K562 (cell line): ENCODE results near the gene CHN1. TPM values are rescaled to one million over a fixed set of nuclear protein-coding genes. Genes with fewer than 3 reads are reported as not detected.

ENCODE experiments used
- ATAC-seq: fragments of 200-7000 bp; cut with Tn5 transposase; 3 replicates; pipeline ENCODE4 v1.9.1; 2020; ENCODE audit warnings: moderate library complexity
- BruUV-seq: library from RNA; stranded (reverse); fragments of 400-500 nt; replicated peaks from 2 replicates; lab custom pipeline; 2021; lab: Mats Ljungman, UMichigan
- CTCF ChIA-PET: fragments of 300-600 bp; formaldehyde crosslinking; extraction: SDS; loops from one replicate; lab custom pipeline; 2021; ENCODE audit warnings: low intra/inter-chr PET ratio; lab: Yijun Ruan, JAX
- POLR2A ChIA-PET: fragments of 300-600, 350-650 bp; sonication (Branson Sonifier 250); formaldehyde crosslinking; extraction: SDS; loops from one replicate; lab custom pipeline; 2021; ENCODE audit warnings: antibody characterized with exemption, inconsistent platforms; lab: Yijun Ruan, JAX
- DNase-seq, 4 experiments: peaks; one replicate each; pipeline versions ENCODE4 v3.0.0 to v3.0.0-alpha.2; 2011 to 2018; ENCODE audit warnings: low spot score in 3 of 4, mixed read lengths in 3 of 4; ENCODE audit errors: extremely low read depth in 1 of 4
- FAIRE-seq: peaks from 2 replicates; lab custom pipeline; 2011; peaks lifted over from hg19 to GRCh38; lab: Jason Lieb, UNC
- H2AFZ ChIP-seq: 2 replicates; pipeline ENCODE4 v1.6.0; 2011; ENCODE audit warnings: low read depth, low read length, control low read depth, inconsistent platforms
- H3K27ac ChIP-seq: fragments of 200-600 bp; 3 replicates; pipeline ENCODE4 v1.8.0; 2011; ENCODE audit warnings: low read depth, mild to moderate bottlenecking, control low read depth, inconsistent platforms, low read length, moderate library complexity, mixed read lengths; ENCODE audit errors: extremely low read depth
- H3K27me3 ChIP-seq, 2 experiments: fragments of 300-600 bp in 1 of 2; 2 replicates in 1 of 2; 3 replicates in 1 of 2; pipeline versions ENCODE4 v1.6.0 to v1.8.0; 2011; ENCODE audit warnings: inconsistent platforms in 2 of 2, low read length in 2 of 2, mild to moderate bottlenecking in 1 of 2, mixed read lengths in 1 of 2, moderate library complexity in 1 of 2; ENCODE audit not compliant: control insufficient read depth in 2 of 2, insufficient read depth in 2 of 2
- H3K36me3 ChIP-seq: fragments of 300-600 bp; 3 replicates; pipeline ENCODE4 v1.8.0; 2011; ENCODE audit warnings: mild to moderate bottlenecking, low read length, inconsistent platforms; ENCODE audit not compliant: control insufficient read depth, insufficient read depth
- H3K4me1 ChIP-seq, 2 experiments: fragments of 200-600 bp in 1 of 2; replicated peaks in 1 of 2; 2 replicates in 1 of 2; 3 replicates in 1 of 2; pipeline versions ENCODE4 v1.5.1 to v1.8.0; 2011; ENCODE audit warnings: inconsistent platforms in 2 of 2, low read length in 2 of 2, mild to moderate bottlenecking in 1 of 2, mixed read lengths in 1 of 2, moderate library complexity in 1 of 2; ENCODE audit not compliant: control insufficient read depth in 2 of 2, insufficient read depth in 2 of 2
- H3K4me2 ChIP-seq: 2 replicates; pipeline ENCODE4 v1.6.1; 2011; ENCODE audit warnings: low read length, control low read depth, inconsistent platforms, mixed read lengths; ENCODE audit not compliant: insufficient read depth
- H3K4me3 ChIP-seq: fragments of 200-600 bp; sonication (generic), shearing (Covaris generic); 2 replicates; pipeline ENCODE4 v1.5.1; 2016; ENCODE audit warnings: control low read depth, inconsistent platforms
- H3K79me2 ChIP-seq: fragments of 200-600 bp; 3 replicates; pipeline ENCODE4 v1.8.0; 2011; ENCODE audit warnings: low read length, inconsistent platforms; ENCODE audit not compliant: control insufficient read depth, insufficient read depth
- H3K9ac ChIP-seq, 2 experiments: 2 replicates each; pipeline versions ENCODE4 v1.6.0 to v1.6.1; 2011; ENCODE audit warnings: low read depth in 2 of 2, low read length in 2 of 2, control low read depth in 1 of 2, inconsistent platforms in 1 of 2, mild to moderate bottlenecking in 1 of 2, mixed read lengths in 1 of 2; ENCODE audit not compliant: insufficient read depth in 1 of 2
- H3K9me1 ChIP-seq: one replicate; pipeline ENCODE4 v1.6.0; 2011; ENCODE audit warnings: inconsistent platforms, mild to moderate bottlenecking, low read length, moderate library complexity; ENCODE audit not compliant: control insufficient read depth, insufficient read depth
- H3K9me3 ChIP-seq: replicated peaks from 2 replicates; pipeline ENCODE4 v1.5.1; 2011; ENCODE audit warnings: low read depth, low read length, inconsistent platforms; ENCODE audit not compliant: control insufficient read depth, insufficient read depth
- H4K20me1 ChIP-seq: replicated peaks from 2 replicates; pipeline ENCODE4 v1.6.1; 2011; ENCODE audit warnings: low read length, inconsistent platforms, mixed read lengths; ENCODE audit not compliant: control insufficient read depth, insufficient read depth
- KLF6 ChIP-seq: fragments of 250-450 bp; sonication (Bioruptor Pico); IDR thresholded peaks from 2 replicates; pipeline ENCODE4 v1.4.0; 2020; ENCODE audit warnings: mild to moderate bottlenecking, moderate library complexity, borderline replicate concordance
- NFRKB ChIP-seq: fragments of 450-650 bp; IDR thresholded peaks from 2 replicates; pipeline ENCODE4 v1.6.1; 2016; ENCODE audit warnings: low read depth
- RAD51 ChIP-seq: fragments of 450-650 bp; IDR thresholded peaks from 2 replicates; pipeline ENCODE4 v1.7.1; 2016; ENCODE audit warnings: low read depth, mild to moderate bottlenecking, borderline replicate concordance
- SOX6 ChIP-seq: fragments of 450-650 bp; IDR thresholded peaks from 2 replicates; pipeline ENCODE4 v1.6.1; 2014; ENCODE audit warnings: mild to moderate bottlenecking
- ZBTB17 ChIP-seq: fragments of 450-650 bp; formaldehyde crosslinking; IDR thresholded peaks from 2 replicates; pipeline ENCODE4 v1.4.0; 2020; ENCODE audit warnings: mild to moderate bottlenecking
- ZNF134 ChIP-seq: fragments of 250-450 bp; sonication (Bioruptor Pico); conservative IDR thresholded peaks from 2 replicates; pipeline ENCODE4 v1.4.0; 2020
- ZNF263 ChIP-seq: sonication (generic); formaldehyde crosslinking; IDR thresholded peaks from 2 replicates; pipeline ENCODE4 v1.8.0; 2022; ENCODE audit warnings: mild to moderate bottlenecking, missing genetic modification reagents, borderline replicate concordance
- ZNF699 ChIP-seq: fragments of 250-450 bp; sonication (Bioruptor Pico); IDR thresholded peaks from 2 replicates; pipeline ENCODE4 v1.8.0; 2021; ENCODE audit warnings: mild to moderate bottlenecking, moderate library complexity; ENCODE audit not compliant: insufficient replicate concordance
- WGBS: fragments of 100-300 bp; shearing (Covaris generic); methylation state at CpG from one replicate; pipeline ENCODE4 v1.1.6; 2016; ENCODE audit warnings: low coverage, mixed read lengths; ENCODE audit not compliant: insufficient coverage; ENCODE audit errors: missing lambda C conversion rate; 5-methylcytosine and 5-hydroxymethylcytosine counted together
- in situ Hi-C: fragments of 300-500 bp; cut with MboI; formaldehyde crosslinking; loops from 4 replicates; pipeline ENCODE4 v1.15.0; 2018; ENCODE audit warnings: inconsistent platforms, mixed read lengths
- intact Hi-C: fragments of 100-400 bp; cut with micrococcal nuclease; formaldehyde crosslinking; loops from 2 replicates; pipeline ENCODE4 v1.14.2; 2022
- polyA plus RNA-seq, 8 experiments: library from polyadenylated mRNA; depleted of rRNA in 4 of 8; stranded (reverse) in 5 of 8; unstranded in 3 of 8; fragments of >200 nt; fragmentation: Nextera tagmentation in 2 of 8; fragmentation: Illumina TruSeq in 1 of 8; extraction: Ambion mirVana in 2 of 8; extraction: Trizol in 1 of 8; gene quantifications; 2 replicates each; pipeline versions ENCODE4 v1.2.1 to v1.2.3, GENCODE V29; 2011 to 2014; ENCODE audit warnings: inconsistent platforms in 1 of 8, missing spikeins in 1 of 8
- total RNA-seq, 7 experiments: library from RNA; depleted of rRNA in 6 of 7; stranded (reverse); fragments of >200 nt in 6 of 7; fragmentation: Illumina TruSeq in 2 of 7; extraction: Trizol in 2 of 7; gene quantifications; 2 replicates each; pipeline versions ENCODE4 v1.2.1 to v1.2.3, GENCODE V29; 2011 to 2021; ENCODE audit warnings: low replicate concordance in 1 of 7
- TF ChIP-seq, protein P1 (sequence below): sonication (generic); formaldehyde crosslinking; IDR thresholded peaks from 2 replicates; pipeline ENCODE4 v1.8.0; 2023; ENCODE audit warnings: missing genetic modification reagents, mild to moderate bottlenecking, borderline replicate concordance
- TF ChIP-seq, protein P2 (sequence below): fragments of 250-450 bp; sonication (Bioruptor Pico); IDR thresholded peaks from 2 replicates; pipeline ENCODE4 v1.4.0; 2020; ENCODE audit warnings: mild to moderate bottlenecking
- TF ChIP-seq, protein P3 (sequence below): fragments of 450-650 bp; IDR thresholded peaks from 2 replicates; pipeline ENCODE4 v1.6.1; 2017; ENCODE audit warnings: antibody characterized with exemption
- TF ChIP-seq, protein P4 (sequence below): fragments of 250-450 bp; sonication (Bioruptor Pico); IDR thresholded peaks from 2 replicates; pipeline ENCODE4 v1.5.1; 2021; ENCODE audit warnings: mild to moderate bottlenecking

CHN1 gene
- total and polyA plus RNA-seq, 9 of the 15 experiments (the other 6 are each of a cell fraction or from before 2014, with no cell fraction given), result 0.17 to 2.0 (median 0.87) TPM

DNA sequence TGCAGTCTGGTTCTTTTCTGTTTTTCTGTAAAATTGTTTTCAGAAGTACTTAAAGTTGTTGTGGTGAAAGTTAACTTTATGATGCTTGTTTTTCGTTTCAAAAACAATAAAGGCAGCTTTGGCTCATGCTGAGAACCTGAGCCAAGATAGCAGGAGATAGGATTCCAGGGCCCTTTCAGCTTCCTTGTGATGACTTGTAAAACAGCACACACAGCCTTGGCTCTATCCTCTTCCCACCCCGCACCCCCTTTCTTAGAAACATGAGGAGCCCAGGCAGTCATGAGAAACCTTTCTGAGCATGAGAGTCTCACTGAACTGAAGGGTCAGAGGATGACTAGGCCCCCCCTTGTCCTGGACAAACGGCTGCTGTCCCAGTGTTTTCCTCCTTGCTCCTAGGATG lies 228.5 kb downstream of the CHN1 start:
- H3K4me2 ChIP-seq, result no peak overlapping the region
- no peak overlapping the region for H2AFZ ChIP-seq
- H3K79me2 ChIP-seq, result no peaks in the 10 kb centered on the region
- FAIRE-seq (no peak), DNase-seq (no peak), ATAC-seq (no peak)
- WGBS, result 0% methylated on average over 3 of the region's 3 CpGs
- H3K36me3 ChIP-seq, result no peaks in the 10 kb centered on the region
- no peaks in the 10 kb centered on the region for H3K9me1 ChIP-seq
- ChIA-PET POLR2A (interaction anchor here (0.6 to 0.7 kb wide), 2 partner anchors 8 to 18 kb away, joined by 3 read pairs; no protein-coding TSS in a partner anchor), CTCF (no interaction called here)
- intact Hi-C loops (no loop called here), in situ Hi-C loops (loop anchor here (10.0 kb wide), 1 partner anchor 208 kb away; no protein-coding TSS in a partner anchor)
- BruUV-seq, result no TSS peak
- no peaks in the 10 kb centered on the region for H3K9me3 ChIP-seq
- no peak overlapping the region for H3K27ac ChIP-seq
- 0 out of 2 replicates have a peak, but pooled peaks cover 7% of the 10 kb centered on the region for H4K20me1 ChIP-seq
- no peak overlapping the region for H3K9ac ChIP-seq
- H3K4me3 ChIP-seq, result no peak overlapping the region
- peaks cover 15 to 38% of the 10 kb centered on the region in 2 experiments for H3K27me3 ChIP-seq
- H3K4me1 ChIP-seq, result no peaks in the 10 kb centered on the region
- TF ChIP-seq KLF6 (no peak), ZNF134 (no peak), ZBTB17 (no peak), RAD51 (no peak), SOX6 (no peak), NFRKB (no peak), ZNF699 (CRISPR knock-in tag) (no peak), ZNF263 (CRISPR knock-in tag) (no peak)
- TF ChIP-seq, protein P1, sequence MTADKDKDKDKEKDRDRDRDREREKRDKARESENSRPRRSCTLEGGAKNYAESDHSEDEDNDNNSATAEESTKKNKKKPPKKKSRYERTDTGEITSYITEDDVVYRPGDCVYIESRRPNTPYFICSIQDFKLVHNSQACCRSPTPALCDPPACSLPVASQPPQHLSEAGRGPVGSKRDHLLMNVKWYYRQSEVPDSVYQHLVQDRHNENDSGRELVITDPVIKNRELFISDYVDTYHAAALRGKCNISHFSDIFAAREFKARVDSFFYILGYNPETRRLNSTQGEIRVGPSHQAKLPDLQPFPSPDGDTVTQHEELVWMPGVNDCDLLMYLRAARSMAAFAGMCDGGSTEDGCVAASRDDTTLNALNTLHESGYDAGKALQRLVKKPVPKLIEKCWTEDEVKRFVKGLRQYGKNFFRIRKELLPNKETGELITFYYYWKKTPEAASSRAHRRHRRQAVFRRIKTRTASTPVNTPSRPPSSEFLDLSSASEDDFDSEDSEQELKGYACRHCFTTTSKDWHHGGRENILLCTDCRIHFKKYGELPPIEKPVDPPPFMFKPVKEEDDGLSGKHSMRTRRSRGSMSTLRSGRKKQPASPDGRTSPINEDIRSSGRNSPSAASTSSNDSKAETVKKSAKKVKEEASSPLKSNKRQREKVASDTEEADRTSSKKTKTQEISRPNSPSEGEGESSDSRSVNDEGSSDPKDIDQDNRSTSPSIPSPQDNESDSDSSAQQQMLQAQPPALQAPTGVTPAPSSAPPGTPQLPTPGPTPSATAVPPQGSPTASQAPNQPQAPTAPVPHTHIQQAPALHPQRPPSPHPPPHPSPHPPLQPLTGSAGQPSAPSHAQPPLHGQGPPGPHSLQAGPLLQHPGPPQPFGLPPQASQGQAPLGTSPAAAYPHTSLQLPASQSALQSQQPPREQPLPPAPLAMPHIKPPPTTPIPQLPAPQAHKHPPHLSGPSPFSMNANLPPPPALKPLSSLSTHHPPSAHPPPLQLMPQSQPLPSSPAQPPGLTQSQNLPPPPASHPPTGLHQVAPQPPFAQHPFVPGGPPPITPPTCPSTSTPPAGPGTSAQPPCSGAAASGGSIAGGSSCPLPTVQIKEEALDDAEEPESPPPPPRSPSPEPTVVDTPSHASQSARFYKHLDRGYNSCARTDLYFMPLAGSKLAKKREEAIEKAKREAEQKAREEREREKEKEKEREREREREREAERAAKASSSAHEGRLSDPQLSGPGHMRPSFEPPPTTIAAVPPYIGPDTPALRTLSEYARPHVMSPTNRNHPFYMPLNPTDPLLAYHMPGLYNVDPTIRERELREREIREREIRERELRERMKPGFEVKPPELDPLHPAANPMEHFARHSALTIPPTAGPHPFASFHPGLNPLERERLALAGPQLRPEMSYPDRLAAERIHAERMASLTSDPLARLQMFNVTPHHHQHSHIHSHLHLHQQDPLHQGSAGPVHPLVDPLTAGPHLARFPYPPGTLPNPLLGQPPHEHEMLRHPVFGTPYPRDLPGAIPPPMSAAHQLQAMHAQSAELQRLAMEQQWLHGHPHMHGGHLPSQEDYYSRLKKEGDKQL (CRISPR knock-in tag), result no peak
- TF ChIP-seq, protein P2, sequence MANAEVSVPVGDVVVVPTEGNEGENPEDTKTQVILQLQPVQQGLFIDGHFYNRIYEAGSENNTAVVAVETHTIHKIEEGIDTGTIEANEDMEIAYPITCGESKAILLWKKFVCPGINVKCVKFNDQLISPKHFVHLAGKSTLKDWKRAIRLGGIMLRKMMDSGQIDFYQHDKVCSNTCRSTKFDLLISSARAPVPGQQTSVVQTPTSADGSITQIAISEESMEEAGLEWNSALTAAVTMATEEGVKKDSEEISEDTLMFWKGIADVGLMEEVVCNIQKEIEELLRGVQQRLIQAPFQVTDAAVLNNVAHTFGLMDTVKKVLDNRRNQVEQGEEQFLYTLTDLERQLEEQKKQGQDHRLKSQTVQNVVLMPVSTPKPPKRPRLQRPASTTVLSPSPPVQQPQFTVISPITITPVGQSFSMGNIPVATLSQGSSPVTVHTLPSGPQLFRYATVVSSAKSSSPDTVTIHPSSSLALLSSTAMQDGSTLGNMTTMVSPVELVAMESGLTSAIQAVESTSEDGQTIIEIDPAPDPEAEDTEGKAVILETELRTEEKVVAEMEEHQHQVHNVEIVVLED (CRISPR knock-in tag), result no peak
- TF ChIP-seq, protein P3, sequence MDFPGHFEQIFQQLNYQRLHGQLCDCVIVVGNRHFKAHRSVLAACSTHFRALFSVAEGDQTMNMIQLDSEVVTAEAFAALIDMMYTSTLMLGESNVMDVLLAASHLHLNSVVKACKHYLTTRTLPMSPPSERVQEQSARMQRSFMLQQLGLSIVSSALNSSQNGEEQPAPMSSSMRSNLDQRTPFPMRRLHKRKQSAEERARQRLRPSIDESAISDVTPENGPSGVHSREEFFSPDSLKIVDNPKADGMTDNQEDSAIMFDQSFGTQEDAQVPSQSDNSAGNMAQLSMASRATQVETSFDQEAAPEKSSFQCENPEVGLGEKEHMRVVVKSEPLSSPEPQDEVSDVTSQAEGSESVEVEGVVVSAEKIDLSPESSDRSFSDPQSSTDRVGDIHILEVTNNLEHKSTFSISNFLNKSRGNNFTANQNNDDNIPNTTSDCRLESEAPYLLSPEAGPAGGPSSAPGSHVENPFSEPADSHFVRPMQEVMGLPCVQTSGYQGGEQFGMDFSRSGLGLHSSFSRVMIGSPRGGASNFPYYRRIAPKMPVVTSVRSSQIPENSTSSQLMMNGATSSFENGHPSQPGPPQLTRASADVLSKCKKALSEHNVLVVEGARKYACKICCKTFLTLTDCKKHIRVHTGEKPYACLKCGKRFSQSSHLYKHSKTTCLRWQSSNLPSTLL, result no peak
- TF ChIP-seq, protein P4, sequence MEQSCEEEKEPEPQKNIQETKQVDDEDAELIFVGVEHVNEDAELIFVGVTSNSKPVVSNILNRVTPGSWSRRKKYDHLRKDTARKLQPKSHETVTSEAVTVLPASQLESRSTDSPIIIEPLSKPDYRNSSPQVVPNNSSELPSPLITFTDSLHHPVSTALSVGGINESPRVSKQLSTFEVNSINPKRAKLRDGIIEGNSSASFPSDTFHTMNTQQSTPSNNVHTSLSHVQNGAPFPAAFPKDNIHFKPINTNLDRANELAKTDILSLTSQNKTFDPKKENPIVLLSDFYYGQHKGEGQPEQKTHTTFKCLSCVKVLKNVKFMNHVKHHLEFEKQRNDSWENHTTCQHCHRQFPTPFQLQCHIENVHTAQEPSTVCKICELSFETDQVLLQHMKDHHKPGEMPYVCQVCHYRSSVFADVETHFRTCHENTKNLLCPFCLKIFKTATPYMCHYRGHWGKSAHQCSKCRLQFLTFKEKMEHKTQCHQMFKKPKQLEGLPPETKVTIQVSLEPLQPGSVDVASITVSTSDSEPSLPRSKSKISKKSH (CRISPR knock-in tag), result no peak
